WI38 (cell line): ENCODE measurements around the gene SMKR1.

Experiments
- H3K4me3 ChIP-seq: 2 replicates; pipeline ENCODE4 v1.5.1; 2011; ENCODE audit warnings: low read depth, mild to moderate bottlenecking, control low read depth, low read length
- TF ChIP-seq, protein P1 (sequence below): IDR thresholded peaks from 2 replicates; pipeline ENCODE4 v1.5.1; 2012; ENCODE audit warnings: low read depth, mild to moderate bottlenecking, control low read depth, low read length

Gene SMKR1

DNA sequence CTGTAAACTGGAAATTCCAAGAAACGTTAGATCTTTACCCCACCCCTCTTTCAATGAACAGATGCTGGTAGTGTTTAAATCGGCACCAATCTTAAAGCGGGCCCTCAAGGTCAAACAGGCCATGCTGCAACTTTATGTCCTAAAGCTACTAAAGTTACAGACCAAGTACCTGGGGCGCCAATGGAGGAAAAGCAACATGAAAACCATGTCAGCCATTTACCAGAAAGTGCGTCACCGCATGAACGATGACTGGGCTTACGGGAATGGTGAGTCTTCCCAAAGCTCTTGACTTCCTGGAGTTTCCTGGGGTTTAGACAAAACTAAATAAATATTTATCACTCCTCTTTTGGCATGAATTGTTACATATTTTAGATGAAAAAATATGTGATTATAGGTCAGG, 19.6 kb upstream of the SMKR1 start:
- H3K4me3 ChIP-seq, result no peak overlapping the region
- TF ChIP-seq, protein P1, sequence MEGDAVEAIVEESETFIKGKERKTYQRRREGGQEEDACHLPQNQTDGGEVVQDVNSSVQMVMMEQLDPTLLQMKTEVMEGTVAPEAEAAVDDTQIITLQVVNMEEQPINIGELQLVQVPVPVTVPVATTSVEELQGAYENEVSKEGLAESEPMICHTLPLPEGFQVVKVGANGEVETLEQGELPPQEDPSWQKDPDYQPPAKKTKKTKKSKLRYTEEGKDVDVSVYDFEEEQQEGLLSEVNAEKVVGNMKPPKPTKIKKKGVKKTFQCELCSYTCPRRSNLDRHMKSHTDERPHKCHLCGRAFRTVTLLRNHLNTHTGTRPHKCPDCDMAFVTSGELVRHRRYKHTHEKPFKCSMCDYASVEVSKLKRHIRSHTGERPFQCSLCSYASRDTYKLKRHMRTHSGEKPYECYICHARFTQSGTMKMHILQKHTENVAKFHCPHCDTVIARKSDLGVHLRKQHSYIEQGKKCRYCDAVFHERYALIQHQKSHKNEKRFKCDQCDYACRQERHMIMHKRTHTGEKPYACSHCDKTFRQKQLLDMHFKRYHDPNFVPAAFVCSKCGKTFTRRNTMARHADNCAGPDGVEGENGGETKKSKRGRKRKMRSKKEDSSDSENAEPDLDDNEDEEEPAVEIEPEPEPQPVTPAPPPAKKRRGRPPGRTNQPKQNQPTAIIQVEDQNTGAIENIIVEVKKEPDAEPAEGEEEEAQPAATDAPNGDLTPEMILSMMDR, result no peak

DNA sequence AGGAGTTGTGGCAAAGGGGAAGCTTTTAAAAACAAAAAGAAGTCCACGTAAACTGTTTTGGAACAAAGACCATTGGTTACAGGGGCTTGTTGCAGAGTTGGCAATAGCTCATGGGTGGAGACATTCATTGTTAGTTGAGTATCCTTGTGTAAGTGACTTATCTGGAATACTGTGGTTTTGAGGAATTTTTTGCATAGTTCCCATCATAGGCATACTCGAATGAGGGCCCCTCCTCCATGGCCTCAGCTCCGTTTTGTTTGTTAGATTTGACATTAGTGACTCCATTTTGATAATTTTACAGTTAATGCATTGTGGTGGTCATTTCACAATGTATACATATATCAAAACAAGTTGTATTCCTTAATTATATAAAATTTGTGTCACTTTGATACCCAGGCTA, 12.8 kb upstream of the SMKR1 start:
- H3K4me3 ChIP-seq, result no peak overlapping the region
- TF ChIP-seq, protein P1, result no peak

DNA sequence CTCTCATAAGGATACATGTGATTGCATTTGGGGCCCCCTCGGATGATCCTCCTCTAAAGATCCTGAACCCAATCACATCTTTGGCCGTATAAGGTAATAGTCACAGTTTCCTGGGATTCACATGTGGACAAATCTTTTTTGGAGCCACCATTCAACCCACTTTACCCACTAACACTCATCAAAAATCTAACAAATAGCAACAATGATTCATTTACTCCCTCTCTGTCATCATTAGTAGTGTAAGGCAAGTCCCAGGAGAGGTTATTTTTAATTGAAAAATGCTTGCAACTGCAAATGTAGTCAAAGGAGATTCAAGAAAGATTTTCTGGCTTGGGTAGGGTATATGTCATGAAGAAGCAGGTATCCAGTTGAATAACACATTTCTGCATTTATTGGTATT, 9.9 kb upstream of the SMKR1 start:
- TF ChIP-seq, protein P1, result no peak
- H3K4me3 ChIP-seq, result no peak overlapping the region

DNA sequence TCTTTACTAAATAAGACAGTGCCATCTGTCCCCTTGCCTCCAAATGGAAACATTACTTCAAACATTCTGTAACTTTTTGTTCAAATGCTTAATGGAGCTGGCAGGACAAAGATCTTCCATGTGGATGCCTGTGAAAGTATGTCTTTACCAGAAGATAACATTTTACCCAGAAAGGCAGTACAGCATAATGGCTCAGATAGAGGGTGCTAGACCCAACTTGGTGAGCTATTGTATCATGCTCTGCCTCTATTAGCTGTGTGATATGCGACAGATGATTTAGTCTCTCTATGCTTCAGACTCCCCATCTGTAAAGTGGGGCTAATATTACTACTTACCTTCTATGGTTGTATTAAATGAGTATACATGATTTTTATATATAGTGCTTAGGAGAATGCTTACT, 8.8 kb upstream of the SMKR1 start:
- no peak overlapping the region for H3K4me3 ChIP-seq
- TF ChIP-seq, protein P1, result no peak

DNA sequence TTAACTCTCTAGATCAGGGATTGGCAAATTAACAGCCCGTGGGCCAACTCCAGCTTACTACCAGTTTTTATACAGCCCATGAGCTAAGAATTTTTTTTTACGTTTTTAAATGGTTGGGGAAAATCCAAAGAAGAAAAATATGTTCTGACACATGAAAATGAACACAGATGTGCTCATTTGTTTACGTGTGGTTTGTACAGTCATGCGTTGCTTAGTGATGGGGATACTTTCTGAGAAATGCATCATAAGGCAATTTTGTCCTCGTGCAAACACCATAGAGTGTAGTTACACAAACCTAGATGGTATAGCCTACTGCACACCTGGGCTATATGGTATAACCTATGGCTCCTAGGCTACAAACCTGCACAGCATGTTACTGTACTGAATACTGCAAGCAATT, 8.3 kb upstream of the SMKR1 start:
- TF ChIP-seq, protein P1, result no peak
- no peak overlapping the region for H3K4me3 ChIP-seq

DNA sequence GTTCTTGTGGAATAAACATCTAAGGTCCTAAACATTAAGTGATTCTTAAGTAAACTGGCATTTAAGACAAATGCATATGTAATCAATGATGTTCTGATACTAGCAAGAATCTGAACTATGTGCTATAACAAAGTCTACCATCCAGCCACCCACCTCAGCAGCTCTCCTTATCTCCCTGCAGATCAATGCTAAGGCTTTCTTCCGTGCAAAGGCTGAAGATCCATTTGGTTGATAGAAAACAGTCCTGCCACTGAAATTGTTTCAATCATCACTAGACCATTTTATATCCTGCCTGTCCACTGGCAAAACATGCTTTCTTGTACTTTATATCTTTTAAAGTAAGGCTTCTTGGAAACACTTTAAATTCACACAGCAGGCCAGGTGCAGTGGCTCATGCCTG, 6.3 kb upstream of the SMKR1 start:
- H3K4me3 ChIP-seq, result no peak overlapping the region
- TF ChIP-seq, protein P1, result no peak

DNA sequence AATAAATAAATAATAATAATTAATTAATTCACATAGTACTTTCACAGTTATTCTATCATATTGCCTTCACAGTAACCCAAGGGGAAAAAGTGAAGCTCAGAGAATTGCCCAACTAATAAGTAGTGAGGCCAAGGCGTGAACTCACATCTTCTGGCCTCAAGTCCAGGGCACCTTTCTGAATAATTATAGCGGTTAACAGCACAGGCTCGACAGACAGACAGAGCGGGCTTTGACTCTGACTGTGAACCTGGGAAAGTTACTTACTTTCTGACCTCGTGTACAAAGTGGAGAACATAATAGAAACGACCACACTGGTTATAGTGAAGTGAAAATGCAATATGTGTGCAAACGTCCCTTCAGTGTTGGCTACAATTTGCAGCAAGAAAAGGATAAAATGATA, 5.7 kb upstream of the SMKR1 start:
- TF ChIP-seq, protein P1, result no peak
- no peak overlapping the region for H3K4me3 ChIP-seq

DNA sequence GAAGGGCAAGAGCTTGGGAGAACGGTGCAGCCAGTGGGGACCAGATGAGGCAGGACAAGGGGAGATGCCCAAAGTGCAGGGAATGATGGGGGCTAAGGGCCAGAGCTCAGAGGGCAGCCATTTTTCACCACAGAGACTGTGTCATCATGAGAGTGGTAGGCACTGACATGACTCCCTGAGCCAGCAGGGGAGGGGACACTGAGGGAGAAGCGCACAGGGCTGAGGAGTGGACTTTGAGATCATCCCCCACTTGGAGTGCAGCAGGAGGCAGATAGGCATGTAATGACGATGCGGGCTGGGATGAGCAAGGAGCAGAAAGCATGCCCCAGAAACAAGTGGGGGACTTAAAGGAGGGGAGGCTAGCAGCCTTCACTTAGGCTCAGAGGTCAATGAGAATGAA, 5.2 kb upstream of the SMKR1 start:
- H3K4me3 ChIP-seq, result no peak overlapping the region
- TF ChIP-seq, protein P1, result no peak
